Liver (tissue), 9 donors: ENCODE measurements around the gene PIGN. TPM values are rescaled to one million over a fixed set of nuclear protein-coding genes. Genes with fewer than 3 reads are reported as not detected.

Experiments
- DNase-seq: peaks from one replicate; pipeline ENCODE4 v3.0.0-alpha.2; 2017; ENCODE audit warnings: low spot score
- H3K27ac ChIP-seq, 2 donors: one replicate each; pipeline ENCODE4 v1.7.0; 2013; ENCODE audit warnings: inconsistent platforms in 2 of 2, low read length in 2 of 2, control low read depth in 1 of 2, low read depth in 1 of 2, mild to moderate bottlenecking in 1 of 2
- H3K27me3 ChIP-seq, 4 donors: one replicate each; pipeline versions ENCODE4 v1.6.1 to v1.7.0; 2013; ENCODE audit warnings: low read length in 3 of 4, inconsistent platforms in 1 of 4, mild to moderate bottlenecking in 1 of 4, moderate library complexity in 1 of 4; ENCODE audit not compliant: control insufficient read depth in 4 of 4, insufficient read depth in 4 of 4
- H3K36me3 ChIP-seq, 4 donors: one replicate each; pipeline versions ENCODE4 v1.6.1 to v1.7.0; 2013; ENCODE audit warnings: low read length in 3 of 4, mild to moderate bottlenecking in 3 of 4, low read depth in 1 of 4, moderate library complexity in 1 of 4; ENCODE audit not compliant: control insufficient read depth in 4 of 4, insufficient read depth in 3 of 4
- H3K4me1 ChIP-seq, 4 donors: one replicate each; pipeline versions ENCODE4 v1.6.1 to v1.7.0; 2013; ENCODE audit warnings: low read length in 3 of 4, mild to moderate bottlenecking in 3 of 4, moderate library complexity in 1 of 4; ENCODE audit not compliant: control insufficient read depth in 4 of 4, insufficient read depth in 4 of 4
- H3K4me3 ChIP-seq, 3 donors: one replicate each; pipeline versions ENCODE4 v1.6.1 to v1.7.0; 2013; ENCODE audit warnings: low read length in 3 of 3, control low read depth in 1 of 3, low read depth in 1 of 3, mild to moderate bottlenecking in 1 of 3
- H3K9ac ChIP-seq, 2 donors: one replicate each; pipeline ENCODE4 v1.7.0; 2013; ENCODE audit warnings: low read length in 2 of 2, mild to moderate bottlenecking in 2 of 2, moderate library complexity in 2 of 2, control low read depth in 1 of 2, low read depth in 1 of 2
- H3K9me3 ChIP-seq, 4 donors: one replicate each; pipeline versions ENCODE4 v1.6.1 to v1.7.0; 2013; ENCODE audit warnings: low read length in 3 of 4; ENCODE audit not compliant: control insufficient read depth in 4 of 4
- ATF3 ChIP-seq: IDR thresholded peaks from 2 replicates; pipeline ENCODE4 v1.6.1; 2016; ENCODE audit warnings: antibody characterized with exemption
- CTCF ChIP-seq: fragments of 150-350 bp; IDR thresholded peaks from 2 replicates; pipeline ENCODE4 v1.5.1; 2017; ENCODE audit warnings: improper control_type of control experiment, low read depth, low read length; ENCODE audit not compliant: missing input control
- FOXA2 ChIP-seq: IDR thresholded peaks from 2 replicates; pipeline ENCODE4 v1.6.1; 2016; ENCODE audit warnings: antibody characterized with exemption
- HNF4A ChIP-seq, 2 donors: conservative IDR thresholded peaks; 2 replicates each; pipeline ENCODE4 v1.6.1; 2016; ENCODE audit warnings: antibody characterized with exemption in 2 of 2, mild to moderate bottlenecking in 2 of 2
- HNF4G ChIP-seq: IDR thresholded peaks from 2 replicates; pipeline ENCODE4 v1.6.1; 2016; ENCODE audit warnings: antibody characterized with exemption
- MAX ChIP-seq: IDR thresholded peaks from 2 replicates; pipeline ENCODE4 v1.6.1; 2016; ENCODE audit warnings: antibody characterized with exemption
- NR2F2 ChIP-seq: IDR thresholded peaks from 2 replicates; pipeline ENCODE4 v1.6.1; 2016; ENCODE audit warnings: antibody characterized with exemption
- RAD21 ChIP-seq, 2 donors: IDR thresholded peaks; 2 replicates each; pipeline ENCODE4 v1.6.1; 2016; ENCODE audit warnings: antibody characterized with exemption in 2 of 2, mild to moderate bottlenecking in 2 of 2
- REST ChIP-seq: IDR thresholded peaks from 2 replicates; pipeline ENCODE4 v1.6.1; 2016; ENCODE audit warnings: antibody characterized with exemption, mild to moderate bottlenecking
- RXRA ChIP-seq, 2 donors: IDR thresholded peaks; 2 replicates each; pipeline ENCODE4 v1.6.1; 2017 to 2018; ENCODE audit warnings: antibody characterized with exemption in 2 of 2, mild to moderate bottlenecking in 1 of 2
- TAF1 ChIP-seq: conservative IDR thresholded peaks from 2 replicates; pipeline ENCODE4 v1.6.1; 2016; ENCODE audit warnings: antibody characterized with exemption, mild to moderate bottlenecking
- YY1 ChIP-seq: IDR thresholded peaks from 2 replicates; pipeline ENCODE4 v1.6.1; 2016; ENCODE audit warnings: antibody characterized with exemption, mild to moderate bottlenecking
- ZBTB33 ChIP-seq: IDR thresholded peaks from 2 replicates; pipeline ENCODE4 v1.6.1; 2016; ENCODE audit warnings: antibody characterized with exemption
- WGBS: extraction: QIAGEN DNeasy Blood & Tissue Kit; methylation state at CpG from one replicate; pipeline ENCODE4 v1.1.7; 2013; 5-methylcytosine and 5-hydroxymethylcytosine counted together
- polyA plus RNA-seq, 2 donors: library from polyadenylated mRNA; stranded (reverse) in 1 of 2; unstranded in 1 of 2; fragments of 200-250 nt in 1 of 2; fragments of >200 nt in 1 of 2; fragmentation: Nextera tagmentation in 1 of 2; extraction: Ambion mirVana in 1 of 2; gene quantifications; one replicate each; pipeline versions ENCODE4 v1.2.1 to v1.2.3, GENCODE V29; 2013 to 2015
- total RNA-seq, 2 donors: library from RNA; depleted of rRNA; stranded (reverse); fragments of >200 nt; gene quantifications; one replicate each; pipeline ENCODE4 v1.2.3, GENCODE V29; 2014
- donor health status: healthy.
- donor health status: healthy.
- donor health status: healthy.
- donor health status: healthy.
- donor health status: healthy.

The PIGN gene
- total and polyA plus RNA-seq, 4 donors: 5.1 to 20.6 (median 12.5) TPM

- WGBS: 46% methylated on average over 2 of the region's 2 CpGs
- TF ChIP-seq REST (no peak), TAF1 (no peak), FOXA2 (no peak), MAX (no peak), ATF3 (no peak), ZBTB33 (no peak), HNF4A (conservative IDR thresholded peaks at IDR 0.05) (no peak), HNF4G (no peak)
- no peak for DNase-seq
- Histone ChIP-seq H3K9me3 (no peaks in the 10 kb centered on the region), H3K27me3 (no peaks in the 10 kb centered on the region), H3K27ac (no peak overlapping the region), H3K4me1 (peaks cover 5 to 28% (median 26%) of the 10 kb centered on the region in 4 donors), H3K9ac (peak overlapping the region in 1 of 2 donors; percentile 63), H3K36me3 (no peaks in the 10 kb centered on the region), H3K4me3 (peak overlapping the region in 1 of 3 donors; percentile 10)
Measured at GRCh38 chr18:62189208-62189607, 2.4 kb upstream of the PIGN start.

GRCh38 chr18:62187543-62188510 lies 971 bp upstream of the PIGN start:
- WGBS: under 1% methylated on average over 54 of the region's 54 CpGs
- Histone ChIP-seq H3K9me3 (no peaks in the 10 kb centered on the region), H3K4me3 (peak overlapping the region; percentile 80 to 89 (median 83)), H3K36me3 (no peaks in the 10 kb centered on the region), H3K27ac (peak overlapping the region; percentile 32 to 53), H3K27me3 (no peaks in the 10 kb centered on the region), H3K9ac (peak overlapping the region; percentile 38 to 63), H3K4me1 (peaks cover 5 to 28% (median 26%) of the 10 kb centered on the region in 4 donors)
- DNase-seq: peak; percentile 48
- no peak for TF ChIP-seq RAD21 (IDR thresholded peaks at IDR 0.05)
- peak; percentile 1 for TF ChIP-seq YY1
- no peak for TF ChIP-seq RXRA (IDR thresholded peaks at IDR 0.05)
- no peak for TF ChIP-seq TAF1
- no peak for TF ChIP-seq CTCF
- no peak for TF ChIP-seq NR2F2
- TF ChIP-seq FOXA2: no peak
- TF ChIP-seq HNF4A (conservative IDR thresholded peaks at IDR 0.05): no peak
